ENCODE measurements around the gene OPHN1. TPM values are rescaled to one million over a fixed set of nuclear protein-coding genes. Genes with fewer than 3 reads are reported as not detected.

The OPHN1 gene
- total RNA-seq, 4 donors from 2014 or later: 7.0 to 11.5 (median 10.5) TPM

DNA sequence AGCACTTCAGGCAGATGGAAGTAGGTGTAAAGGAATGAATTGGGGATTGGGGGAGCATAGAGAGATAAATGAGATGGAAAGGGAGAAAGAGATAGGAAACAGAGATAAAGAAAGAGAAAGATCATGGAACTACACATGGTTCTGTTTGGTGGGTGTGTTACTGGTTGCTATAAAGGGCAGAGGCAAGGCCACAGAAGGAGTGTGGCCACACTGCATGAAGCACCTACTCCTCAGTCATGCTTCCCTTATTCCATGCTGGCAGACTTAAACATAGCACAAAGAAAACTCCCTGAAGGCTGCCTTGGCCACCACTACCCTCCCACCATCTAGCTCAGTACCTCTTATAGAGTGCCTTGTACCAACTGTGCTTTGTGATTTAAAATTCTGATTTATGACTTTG is 56.9 kb downstream of the OPHN1 start:
- no peaks in the 10 kb centered on the region for H3K36me3 ChIP-seq
- TF ChIP-seq CTCF (IDR thresholded peaks at IDR 0.05): no peak
- TF ChIP-seq POLR2A (IDR thresholded peaks at IDR 0.05): no peak
- no peak overlapping the region for H3K4me3 ChIP-seq (replicated peaks in 1 of 3)
- no peaks in the 10 kb centered on the region for H3K27me3 ChIP-seq
- DNase-seq: peak; percentile 9 to 10
- no peak overlapping the region for H3K27ac ChIP-seq
- H3K4me1 ChIP-seq: no peaks in the 10 kb centered on the region
- H3K9me3 ChIP-seq: no peaks in the 10 kb centered on the region
- intact Hi-C loops (cut with DNase I): no loop called here

DNA sequence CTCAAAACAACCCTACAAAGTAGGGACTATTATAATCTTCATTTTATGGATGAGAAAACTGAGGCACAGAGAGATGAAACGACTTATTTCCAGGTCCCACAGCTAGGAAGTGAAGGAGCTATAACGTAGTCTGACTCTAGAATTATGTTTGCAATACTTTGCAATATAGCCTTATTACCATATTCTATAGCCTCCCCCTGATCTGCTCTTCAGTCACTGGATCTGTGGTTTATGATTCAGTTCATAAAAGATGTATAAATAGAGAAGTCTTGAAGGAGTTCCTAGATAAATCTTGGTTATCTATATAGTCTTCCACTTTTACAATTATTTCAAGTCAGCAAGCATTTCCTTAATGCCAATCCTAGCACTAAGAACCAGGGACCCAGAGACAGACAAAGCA is 57.5 kb downstream of the OPHN1 start:
- DNase-seq: no peak
- Histone ChIP-seq H3K27me3 (no peaks in the 10 kb centered on the region), H3K9me3 (no peaks in the 10 kb centered on the region), H3K27ac (no peak overlapping the region), H3K4me3 (replicated peaks in 1 of 3) (no peak overlapping the region), H3K36me3 (no peaks in the 10 kb centered on the region), H3K4me1 (no peaks in the 10 kb centered on the region)
- intact Hi-C loops (cut with DNase I): no loop called here
- WGBS, 2 donors: 91 to 96% methylated on average over 2 of the region's 2 CpGs
- no peak for TF ChIP-seq POLR2A (IDR thresholded peaks at IDR 0.05)
- no peak for TF ChIP-seq CTCF (IDR thresholded peaks at IDR 0.05)

- WGBS, 2 donors: 81 to 86% methylated on average over 4 of the region's 4 CpGs
- DNase-seq: no peak
- no peak for TF ChIP-seq CTCF (IDR thresholded peaks at IDR 0.05)
- TF ChIP-seq POLR2A (IDR thresholded peaks at IDR 0.05): no peak
- no peak overlapping the region for H3K27ac ChIP-seq
- H3K9me3 ChIP-seq: no peaks in the 10 kb centered on the region
- H3K36me3 ChIP-seq: no peaks in the 10 kb centered on the region
- no peak overlapping the region for H3K4me3 ChIP-seq (replicated peaks in 1 of 3)
- no peaks in the 10 kb centered on the region for H3K4me1 ChIP-seq
- intact Hi-C loops (cut with DNase I): no loop called here
- H3K27me3 ChIP-seq: no peaks in the 10 kb centered on the region
These were observed 60.6 kb downstream of the OPHN1 start for GRCh38 chrX:68372665-68373064.

- intact Hi-C loops (cut with DNase I): no loop called here
- TF ChIP-seq CTCF (IDR thresholded peaks at IDR 0.05) (no peak), POLR2A (IDR thresholded peaks at IDR 0.05) (no peak)
- no peaks in the 10 kb centered on the region for H3K36me3 ChIP-seq
- no peaks in the 10 kb centered on the region for H3K27me3 ChIP-seq
- no peaks in the 10 kb centered on the region for H3K4me1 ChIP-seq
- H3K4me3 ChIP-seq (replicated peaks in 1 of 3): no peak overlapping the region
- no peaks in the 10 kb centered on the region for H3K9me3 ChIP-seq
- no peak for DNase-seq
- no peak overlapping the region for H3K27ac ChIP-seq
These were observed 63.7 kb downstream of the OPHN1 start for GRCh38 chrX:68369559-68369958.

- intact Hi-C loops (cut with DNase I): no loop called here
- DNase-seq: no peak
- TF ChIP-seq CTCF (IDR thresholded peaks at IDR 0.05) (no peak), POLR2A (IDR thresholded peaks at IDR 0.05) (no peak)
- Histone ChIP-seq H3K36me3 (no peaks in the 10 kb centered on the region), H3K27ac (no peak overlapping the region), H3K4me3 (replicated peaks in 1 of 3) (no peak overlapping the region), H3K9me3 (no peaks in the 10 kb centered on the region), H3K27me3 (no peaks in the 10 kb centered on the region), H3K4me1 (no peaks in the 10 kb centered on the region)
- 67 to 68% methylated on average over 4 of the region's 4 CpGs for WGBS, 2 donors
These were observed 68.0 kb downstream of the OPHN1 start for GRCh38 chrX:68365341-68365740.
